ENCODE results near the gene SQSTM1.

The SQSTM1 gene

DNA sequence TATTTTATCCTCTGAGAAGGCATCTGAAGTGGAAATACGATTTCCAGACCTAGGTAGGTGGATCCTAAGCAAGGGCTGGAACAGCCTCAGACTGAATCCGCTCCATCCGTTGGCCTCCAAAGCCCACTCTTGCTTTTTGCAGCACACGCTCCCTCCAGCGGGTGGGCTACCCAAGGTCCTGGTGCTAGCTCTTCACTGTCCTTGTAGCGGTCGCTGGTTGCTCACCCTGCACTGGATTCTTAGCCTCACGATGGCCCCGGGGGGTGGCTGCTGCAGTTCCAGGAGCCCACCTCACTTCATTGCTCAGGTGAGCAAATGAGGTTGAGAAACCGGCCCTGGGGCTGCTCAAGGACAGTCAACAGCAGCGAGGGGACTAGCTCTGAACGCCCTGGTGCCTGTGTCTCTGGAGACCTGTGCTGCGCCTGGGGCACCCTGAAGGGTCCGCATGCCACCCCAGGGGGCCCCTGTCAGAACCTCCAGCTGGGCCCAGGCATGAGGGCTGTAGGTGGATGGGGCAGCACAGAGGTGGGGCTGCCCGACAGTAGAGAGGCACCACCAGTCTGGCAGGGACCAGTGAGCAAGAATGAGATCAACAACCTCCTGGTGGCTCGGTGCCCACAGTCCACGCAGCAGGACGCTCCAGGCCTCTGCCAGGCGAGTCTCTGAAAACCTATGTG is 18.4 kb upstream of the SQSTM1 start:
- TF ChIP-seq, protein P1, sequence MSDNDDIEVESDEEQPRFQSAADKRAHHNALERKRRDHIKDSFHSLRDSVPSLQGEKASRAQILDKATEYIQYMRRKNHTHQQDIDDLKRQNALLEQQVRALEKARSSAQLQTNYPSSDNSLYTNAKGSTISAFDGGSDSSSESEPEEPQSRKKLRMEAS (IDR thresholded peaks at IDR 0.05; ENCODE audit: low read depth, low read length) = no peak
- no peak for TF ChIP-seq POLR2A (IDR thresholded peaks at IDR 0.05; ENCODE audit: extremely low read depth, insufficient read length)
- TF ChIP-seq, protein P2, sequence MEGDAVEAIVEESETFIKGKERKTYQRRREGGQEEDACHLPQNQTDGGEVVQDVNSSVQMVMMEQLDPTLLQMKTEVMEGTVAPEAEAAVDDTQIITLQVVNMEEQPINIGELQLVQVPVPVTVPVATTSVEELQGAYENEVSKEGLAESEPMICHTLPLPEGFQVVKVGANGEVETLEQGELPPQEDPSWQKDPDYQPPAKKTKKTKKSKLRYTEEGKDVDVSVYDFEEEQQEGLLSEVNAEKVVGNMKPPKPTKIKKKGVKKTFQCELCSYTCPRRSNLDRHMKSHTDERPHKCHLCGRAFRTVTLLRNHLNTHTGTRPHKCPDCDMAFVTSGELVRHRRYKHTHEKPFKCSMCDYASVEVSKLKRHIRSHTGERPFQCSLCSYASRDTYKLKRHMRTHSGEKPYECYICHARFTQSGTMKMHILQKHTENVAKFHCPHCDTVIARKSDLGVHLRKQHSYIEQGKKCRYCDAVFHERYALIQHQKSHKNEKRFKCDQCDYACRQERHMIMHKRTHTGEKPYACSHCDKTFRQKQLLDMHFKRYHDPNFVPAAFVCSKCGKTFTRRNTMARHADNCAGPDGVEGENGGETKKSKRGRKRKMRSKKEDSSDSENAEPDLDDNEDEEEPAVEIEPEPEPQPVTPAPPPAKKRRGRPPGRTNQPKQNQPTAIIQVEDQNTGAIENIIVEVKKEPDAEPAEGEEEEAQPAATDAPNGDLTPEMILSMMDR (IDR thresholded peaks at IDR 0.05; ENCODE audit: low read depth, low read length) = no peak
- no peak overlapping the region for H3K4me3 ChIP-seq (ENCODE audit: low read depth, low read length)
- no peak for DNase-seq (ENCODE audit: low read depth)

DNA sequence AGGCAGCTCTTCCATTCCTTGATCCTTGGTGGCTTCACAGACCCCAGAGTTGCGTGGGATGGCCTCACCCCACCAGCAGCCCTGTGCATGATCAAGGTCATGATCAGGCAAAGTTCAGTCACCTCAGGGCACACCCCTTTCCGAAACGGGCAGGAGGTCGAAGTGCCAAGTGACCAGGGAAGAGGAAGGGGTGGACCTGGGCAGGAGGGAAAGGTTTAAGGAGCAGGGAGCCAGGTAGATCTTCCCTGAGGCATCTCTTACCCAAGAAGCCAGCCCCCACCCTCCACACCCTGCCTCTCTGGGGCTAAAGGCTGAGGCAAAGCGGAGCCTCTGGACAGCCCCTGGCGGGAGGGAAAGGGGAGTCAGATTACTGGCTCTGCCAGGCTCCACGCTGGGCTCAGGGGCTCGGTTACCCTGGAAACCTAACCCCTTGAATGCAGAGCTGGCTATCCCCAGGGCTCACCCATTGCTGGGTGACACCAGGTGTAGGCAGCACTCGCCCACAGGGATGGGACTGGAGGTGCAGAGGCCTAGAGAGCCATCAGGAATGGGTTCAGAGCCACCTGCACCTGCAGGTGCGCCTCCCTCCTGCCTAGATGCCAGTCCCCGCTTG is 17.6 kb upstream of the SQSTM1 start:
- no peak overlapping the region for H3K4me3 ChIP-seq (ENCODE audit: low read depth, low read length)
- no peak for DNase-seq (ENCODE audit: low read depth)
- TF ChIP-seq, protein P1 (IDR thresholded peaks at IDR 0.05; ENCODE audit: low read depth, low read length) = no peak
- TF ChIP-seq, protein P2 (IDR thresholded peaks at IDR 0.05; ENCODE audit: low read depth, low read length) = no peak
- TF ChIP-seq POLR2A (IDR thresholded peaks at IDR 0.05; ENCODE audit: extremely low read depth, insufficient read length) (no peak), MYC (IDR thresholded peaks at IDR 0.05; ENCODE audit: low read depth, low read length) (no peak)

DNA sequence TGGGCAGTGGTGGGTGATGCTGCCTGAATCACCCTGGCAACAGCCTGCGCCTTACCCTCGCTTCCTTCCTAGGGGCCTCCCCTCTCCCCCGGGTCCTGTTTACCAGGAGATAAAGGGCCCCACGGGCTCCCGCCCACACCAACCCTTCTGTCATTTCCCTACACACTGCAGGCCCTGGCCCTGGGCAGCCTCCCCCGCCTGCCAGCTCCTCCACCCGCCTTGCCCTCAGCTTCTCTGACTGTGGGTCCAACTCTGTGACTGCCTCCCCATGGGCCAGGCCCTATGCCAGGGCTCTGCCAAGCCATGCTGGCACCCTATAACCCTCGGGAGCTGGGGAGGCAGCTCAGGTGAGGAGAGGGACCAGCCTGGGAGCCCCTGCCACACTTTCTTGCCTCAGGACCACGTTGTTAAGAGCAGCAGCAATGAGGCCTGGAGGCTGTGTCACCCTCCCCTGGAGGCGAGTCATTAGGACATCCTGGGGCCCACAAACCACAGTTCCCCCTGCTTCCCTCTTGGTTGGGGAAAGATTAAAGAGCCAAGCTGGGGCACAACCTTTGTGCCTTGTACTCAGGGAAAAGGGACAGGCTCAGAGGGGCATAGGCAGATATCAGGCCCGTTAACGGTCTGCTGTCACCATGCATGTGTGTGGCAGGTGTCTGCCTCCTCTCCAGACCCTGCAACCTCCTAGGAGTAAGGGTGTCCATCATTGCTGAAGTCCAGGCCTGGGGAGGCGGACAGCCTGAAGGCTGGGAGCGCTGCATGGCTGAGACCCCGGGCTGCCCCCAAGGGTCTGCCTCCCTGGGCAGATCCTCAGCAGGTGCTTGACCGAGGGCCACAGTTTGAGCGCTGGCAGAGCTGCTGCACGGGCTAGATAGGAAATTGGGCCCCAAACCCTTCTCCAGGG is 16.8 kb upstream of the SQSTM1 start:
- TF ChIP-seq POLR2A (IDR thresholded peaks at IDR 0.05; ENCODE audit: extremely low read depth, insufficient read length) = no peak
- TF ChIP-seq, protein P1 (IDR thresholded peaks at IDR 0.05; ENCODE audit: low read depth, low read length) = peak; percentile 45; the same call in 1 of the 2 replicates
- DNase-seq (ENCODE audit: low read depth) = peak; percentile 96
- H3K4me3 ChIP-seq (ENCODE audit: low read depth, low read length) = peak overlapping the region; percentile 59

DNA sequence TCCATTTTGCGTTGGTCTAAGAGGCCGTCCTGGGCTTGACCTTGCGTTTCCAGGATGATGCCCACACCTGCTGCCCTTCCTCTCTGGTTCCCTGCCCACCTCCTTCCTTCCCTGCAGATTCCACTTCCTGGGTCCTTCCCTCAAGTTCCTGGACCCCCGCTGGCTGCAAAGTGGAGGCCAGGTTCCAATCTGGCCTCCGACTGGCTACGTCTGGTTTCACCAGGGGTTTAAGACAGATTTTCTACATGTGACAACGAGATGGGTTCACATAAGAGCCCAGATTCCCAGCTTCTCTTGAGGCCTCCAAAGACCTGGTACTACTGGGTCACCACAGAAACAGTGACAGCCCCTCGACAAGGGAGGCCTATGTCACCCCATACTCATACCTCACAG is 16.2 kb upstream of the SQSTM1 start:
- no peak for DNase-seq (ENCODE audit: low read depth)
- TF ChIP-seq, protein P1 (IDR thresholded peaks at IDR 0.05; ENCODE audit: low read depth, low read length) = no peak
- TF ChIP-seq, protein P2 (IDR thresholded peaks at IDR 0.05; ENCODE audit: low read depth, low read length) = no peak
- TF ChIP-seq MYC (IDR thresholded peaks at IDR 0.05; ENCODE audit: low read depth, low read length) = no peak
- TF ChIP-seq POLR2A (IDR thresholded peaks at IDR 0.05; ENCODE audit: extremely low read depth, insufficient read length) = no peak
- peak overlapping the region; percentile 59 for H3K4me3 ChIP-seq (ENCODE audit: low read depth, low read length)

DNA sequence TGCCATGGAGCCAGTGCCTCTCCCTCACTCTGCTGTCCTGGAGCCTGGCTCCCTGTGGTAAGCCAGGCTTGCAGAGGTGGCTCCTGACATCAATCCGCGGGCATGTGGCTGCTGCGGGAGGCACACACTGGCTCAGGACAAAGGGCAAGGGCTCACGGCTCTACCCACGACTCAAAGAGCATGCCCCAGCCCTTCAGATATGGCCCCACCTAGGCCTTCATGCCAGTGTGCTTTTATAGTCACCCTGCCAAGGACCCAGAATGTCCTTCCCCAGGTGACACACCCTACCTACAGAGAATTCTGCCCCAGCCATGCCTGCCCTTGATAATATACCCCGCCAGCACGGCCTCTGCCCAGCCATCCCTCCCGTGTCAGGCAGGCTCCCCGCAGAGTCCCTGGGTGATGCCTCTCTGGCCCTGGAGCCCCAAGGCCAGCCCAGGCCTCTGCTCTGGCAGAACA is 15.6 kb upstream of the SQSTM1 start:
- no peak for TF ChIP-seq POLR2A (IDR thresholded peaks at IDR 0.05; ENCODE audit: extremely low read depth, insufficient read length)
- TF ChIP-seq, protein P2 (IDR thresholded peaks at IDR 0.05; ENCODE audit: low read depth, low read length) = no peak
- TF ChIP-seq, protein P1 (IDR thresholded peaks at IDR 0.05; ENCODE audit: low read depth, low read length) = no peak
- no peak for TF ChIP-seq MYC (IDR thresholded peaks at IDR 0.05; ENCODE audit: low read depth, low read length)
- no peak for DNase-seq (ENCODE audit: low read depth)
- peak overlapping the region; percentile 59 for H3K4me3 ChIP-seq (ENCODE audit: low read depth, low read length)
